Measurements from ENCODE around the gene BSG. TPM values are rescaled to one million over a fixed set of nuclear protein-coding genes. Genes with fewer than 3 reads are reported as not detected.

The BSG gene
- total and polyA plus RNA-seq, 2 experiments from 2014 or later: 957 to 973 TPM

GRCh38 chr19:624433-625109, 52.2 kb downstream of the BSG start:
- H2AFZ ChIP-seq: no peak overlapping the region
- DNase-seq (ENCODE audit: low spot score): no peak
- peak overlapping the region; percentile 59; the same call in 1 of the 2 replicates for H3K27ac Mint-ChIP-seq
- no peaks in the 10 kb centered on the region for H3K9me2 ChIP-seq (ENCODE audit: insufficient read depth)
- peaks cover 6% of the 10 kb centered on the region; the same call in 1 of the 2 replicates for H3K36me3 ChIP-seq (ENCODE audit: insufficient read depth)
- H3K4me3 ChIP-seq: no peak overlapping the region
- peaks cover 5% of the 10 kb centered on the region for H4K20me1 ChIP-seq (replicated peaks; ENCODE audit: insufficient read depth)
- H3K36me3 Mint-ChIP-seq (ENCODE audit: low read depth): peaks cover 57% of the 10 kb centered on the region
- H3K4me1 ChIP-seq (ENCODE audit: insufficient read depth): no peaks in the 10 kb centered on the region
- no peak overlapping the region for H3K4me2 ChIP-seq
- H3K4me3 Mint-ChIP-seq: no peak overlapping the region
- H3F3A ChIP-seq (replicated peaks; ENCODE audit: low read depth): 0 out of 2 replicates have a peak, but pooled peaks cover 10% of the 10 kb centered on the region
- no peak for ATAC-seq
- peaks cover 7% of the 10 kb centered on the region for H3K27me3 Mint-ChIP-seq (ENCODE audit: insufficient read depth, low read depth, poor library complexity)
- H3K9me3 Mint-ChIP-seq: no peaks in the 10 kb centered on the region
- H3K27me3 ChIP-seq (ENCODE audit: insufficient read depth): no peaks in the 10 kb centered on the region
- TF ChIP-seq ZNF462 (CRISPR knock-in tag; IDR thresholded peaks at IDR 0.05): no peak
- no peak for TF ChIP-seq EZH2phosphoT487 (IDR thresholded peaks at IDR 0.05; ENCODE audit: unreplicated experiment)
- TF ChIP-seq, protein P1, sequence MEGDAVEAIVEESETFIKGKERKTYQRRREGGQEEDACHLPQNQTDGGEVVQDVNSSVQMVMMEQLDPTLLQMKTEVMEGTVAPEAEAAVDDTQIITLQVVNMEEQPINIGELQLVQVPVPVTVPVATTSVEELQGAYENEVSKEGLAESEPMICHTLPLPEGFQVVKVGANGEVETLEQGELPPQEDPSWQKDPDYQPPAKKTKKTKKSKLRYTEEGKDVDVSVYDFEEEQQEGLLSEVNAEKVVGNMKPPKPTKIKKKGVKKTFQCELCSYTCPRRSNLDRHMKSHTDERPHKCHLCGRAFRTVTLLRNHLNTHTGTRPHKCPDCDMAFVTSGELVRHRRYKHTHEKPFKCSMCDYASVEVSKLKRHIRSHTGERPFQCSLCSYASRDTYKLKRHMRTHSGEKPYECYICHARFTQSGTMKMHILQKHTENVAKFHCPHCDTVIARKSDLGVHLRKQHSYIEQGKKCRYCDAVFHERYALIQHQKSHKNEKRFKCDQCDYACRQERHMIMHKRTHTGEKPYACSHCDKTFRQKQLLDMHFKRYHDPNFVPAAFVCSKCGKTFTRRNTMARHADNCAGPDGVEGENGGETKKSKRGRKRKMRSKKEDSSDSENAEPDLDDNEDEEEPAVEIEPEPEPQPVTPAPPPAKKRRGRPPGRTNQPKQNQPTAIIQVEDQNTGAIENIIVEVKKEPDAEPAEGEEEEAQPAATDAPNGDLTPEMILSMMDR (conservative IDR thresholded peaks at IDR 0.05; ENCODE audit: low read depth in 2 of 2): no peak
- no peak for TF ChIP-seq EZH2 (IDR thresholded peaks at IDR 0.05; ENCODE audit: low read depth, unreplicated experiment)
- H3K27ac ChIP-seq (ENCODE audit: low read depth): no peak overlapping the region
- peaks cover 17% of the 10 kb centered on the region for H3K79me2 ChIP-seq (replicated peaks; ENCODE audit: insufficient read depth)
- peaks cover 6% of the 10 kb centered on the region; the same call in 2 of the 3 replicates for H3K4me1 Mint-ChIP-seq
